22Rv1 (cell line): ENCODE results near the gene DCAF7.

ENCODE experiments used
- H3K27ac ChIP-seq: fragments of 450-650 bp; 2 replicates; pipeline ENCODE4 v1.5.1; 2017
- ZFX ChIP-seq: fragments of 450-650 bp; IDR thresholded peaks from 2 replicates; pipeline ENCODE4 v1.6.1; 2017; ENCODE audit warnings: antibody characterized with exemption, borderline replicate concordance
- TF ChIP-seq, protein P1 (sequence below): fragments of 450-650 bp; IDR thresholded peaks from 2 replicates; pipeline ENCODE4 v1.5.1; 2017; ENCODE audit warnings: mild to moderate bottlenecking

DCAF7 gene

DNA sequence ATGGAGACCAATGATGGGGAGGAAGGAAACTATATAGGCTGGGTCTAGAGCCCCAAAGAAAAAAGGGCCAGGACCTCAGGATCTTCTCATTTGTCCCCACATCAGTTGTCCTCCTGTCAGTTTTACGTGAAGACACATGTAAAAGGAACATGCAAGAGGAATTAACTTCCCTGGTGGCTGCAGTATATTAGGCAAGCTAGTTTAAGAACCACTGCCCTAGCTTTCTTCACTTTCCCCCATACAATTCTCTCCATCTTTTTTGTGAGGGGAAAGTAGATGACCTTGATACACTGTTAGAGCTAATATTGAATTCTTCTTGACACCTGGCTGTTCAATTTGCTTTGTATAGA is 74.2 kb downstream of the DCAF7 start:
- TF ChIP-seq, protein P1, sequence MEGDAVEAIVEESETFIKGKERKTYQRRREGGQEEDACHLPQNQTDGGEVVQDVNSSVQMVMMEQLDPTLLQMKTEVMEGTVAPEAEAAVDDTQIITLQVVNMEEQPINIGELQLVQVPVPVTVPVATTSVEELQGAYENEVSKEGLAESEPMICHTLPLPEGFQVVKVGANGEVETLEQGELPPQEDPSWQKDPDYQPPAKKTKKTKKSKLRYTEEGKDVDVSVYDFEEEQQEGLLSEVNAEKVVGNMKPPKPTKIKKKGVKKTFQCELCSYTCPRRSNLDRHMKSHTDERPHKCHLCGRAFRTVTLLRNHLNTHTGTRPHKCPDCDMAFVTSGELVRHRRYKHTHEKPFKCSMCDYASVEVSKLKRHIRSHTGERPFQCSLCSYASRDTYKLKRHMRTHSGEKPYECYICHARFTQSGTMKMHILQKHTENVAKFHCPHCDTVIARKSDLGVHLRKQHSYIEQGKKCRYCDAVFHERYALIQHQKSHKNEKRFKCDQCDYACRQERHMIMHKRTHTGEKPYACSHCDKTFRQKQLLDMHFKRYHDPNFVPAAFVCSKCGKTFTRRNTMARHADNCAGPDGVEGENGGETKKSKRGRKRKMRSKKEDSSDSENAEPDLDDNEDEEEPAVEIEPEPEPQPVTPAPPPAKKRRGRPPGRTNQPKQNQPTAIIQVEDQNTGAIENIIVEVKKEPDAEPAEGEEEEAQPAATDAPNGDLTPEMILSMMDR: no peak
- TF ChIP-seq ZFX: no peak
- H3K27ac ChIP-seq: no peak overlapping the region

- TF ChIP-seq, protein P1: no peak
- H3K27ac ChIP-seq: no peak overlapping the region
Observed at GRCh38 chr17:63626551-63627180, 76.4 kb downstream of the DCAF7 start.

DNA sequence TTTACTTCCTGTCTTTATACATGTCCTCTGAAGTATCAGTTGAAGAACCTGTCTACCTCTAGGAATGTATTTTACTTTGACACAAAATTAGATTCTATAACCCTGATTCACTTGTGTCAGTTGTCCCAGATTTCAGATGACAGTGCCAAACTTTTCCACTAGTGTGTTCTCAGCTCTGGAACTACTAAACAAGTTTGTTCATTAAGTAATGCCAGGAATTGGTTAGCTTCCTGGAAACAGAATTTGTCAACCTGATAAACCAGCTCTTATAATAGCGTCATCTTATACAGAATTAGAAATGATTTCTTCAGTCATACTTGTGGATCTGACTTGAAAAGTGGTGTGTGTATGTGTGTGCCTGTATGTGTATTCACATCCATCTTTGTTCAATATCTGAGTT is 79.3 kb downstream of the DCAF7 start:
- no peak for TF ChIP-seq ZFX
- TF ChIP-seq, protein P1: no peak
- no peak overlapping the region for H3K27ac ChIP-seq

DNA sequence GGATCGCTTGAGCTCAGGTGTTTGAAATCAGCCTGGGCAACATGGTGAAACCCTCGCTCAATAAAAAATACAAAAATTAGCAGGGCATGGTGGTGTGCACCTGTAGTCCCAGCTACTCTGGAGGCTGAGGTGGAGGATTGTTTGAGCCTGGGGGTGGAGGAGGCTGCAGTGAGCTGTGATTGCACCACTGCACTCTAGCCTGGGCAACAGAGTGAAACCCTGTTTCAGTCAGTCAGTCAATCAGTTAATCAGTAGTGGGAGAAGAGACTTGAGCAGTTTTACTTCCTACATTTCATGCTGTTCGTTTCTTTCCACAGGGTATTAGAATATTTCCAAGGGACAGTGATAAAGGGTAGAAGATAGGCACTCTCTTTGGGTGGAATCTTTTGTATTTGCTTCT is 80.8 kb downstream of the DCAF7 start:
- TF ChIP-seq, protein P1: no peak
- no peak for TF ChIP-seq ZFX
- no peak overlapping the region for H3K27ac ChIP-seq

GRCh38 chr17:63631626-63632025 is 81.3 kb downstream of the DCAF7 start:
- TF ChIP-seq, protein P1: no peak
- TF ChIP-seq ZFX: no peak
- H3K27ac ChIP-seq: no peak overlapping the region

DNA sequence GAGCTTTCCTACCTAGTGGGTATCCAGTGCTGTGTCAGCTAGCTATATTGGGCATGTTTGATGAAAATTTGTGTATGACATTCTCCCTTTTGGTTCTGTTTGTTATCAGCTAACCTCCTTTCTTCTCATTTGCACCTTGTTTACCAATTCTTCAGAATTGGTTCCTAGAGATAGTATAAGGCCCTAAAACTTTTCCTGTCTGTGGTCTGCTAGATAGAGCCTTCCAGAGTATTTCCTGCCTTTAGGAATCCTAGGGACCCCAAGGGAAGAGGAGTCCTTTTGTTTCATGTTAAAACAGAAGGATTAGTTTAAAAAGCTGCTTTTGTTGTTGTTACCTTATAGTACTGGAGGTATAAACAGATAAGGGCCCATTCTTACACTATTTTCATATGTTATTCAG is 83.5 kb downstream of the DCAF7 start:
- TF ChIP-seq, protein P1: no peak
- no peak for TF ChIP-seq ZFX
- no peak overlapping the region for H3K27ac ChIP-seq

GRCh38 chr17:63634163-63634562 is 83.9 kb downstream of the DCAF7 start:
- H3K27ac ChIP-seq: no peak overlapping the region
- TF ChIP-seq, protein P1: no peak
- TF ChIP-seq ZFX: no peak
